Fibroblast of lung (primary cell): ENCODE data around the gene ACTN1.

Source experiments
- CTCF ChIP-seq, 2 donors: IDR thresholded peaks in 1 of 2; conservative IDR thresholded peaks in 1 of 2; 1 replicate in 1 of 2; 2 replicates in 1 of 2; pipeline ENCODE4 v1.5.1; 2011 to 2012; ENCODE audit warnings: low read length in 2 of 2, control low read depth in 1 of 2, inconsistent platforms in 1 of 2, low read depth in 1 of 2, mild to moderate bottlenecking in 1 of 2
- EZH2 ChIP-seq: IDR thresholded peaks from 2 replicates; pipeline ENCODE4 v1.5.1; 2012; ENCODE audit warnings: low read length, control low read depth, mild to moderate bottlenecking; ENCODE audit errors: missing control alignments

- TF ChIP-seq CTCF (conservative IDR thresholded peaks at IDR 0.05 in 1 of 2, IDR thresholded peaks at IDR 0.05 in 1 of 2; ENCODE audit: low read depth in 1 of 2, low read length in 2 of 2) (no peak), EZH2 (no peak)
Measured at GRCh38 chr14:68876976-68877375, 102.1 kb downstream of the ACTN1 start.
